ENCODE measurements around the gene PLEKHG4B. TPM values are rescaled to one million over a fixed set of nuclear protein-coding genes. Genes with fewer than 3 reads are reported as not detected.

Gene PLEKHG4B
- total RNA-seq, 1 experiment from 2014 or later, result 44.3 TPM

GRCh38 chr5:140443-140829, 48.5 kb downstream of the PLEKHG4B start:
- H3K4me1 Mint-ChIP-seq, result peaks cover 13 to 22% of the 10 kb centered on the region in 2 experiments
- H3K9ac ChIP-seq (ENCODE audit: extremely low read depth, insufficient read length, low read length), result no peak overlapping the region
- no peak overlapping the region for H3K4me3 Mint-ChIP-seq
- DNase-seq, result no peak
- H3K4ac ChIP-seq (ENCODE audit: low read depth, low read length), result no peak overlapping the region
- peaks cover 33 to 57% (median 52%) of the 10 kb centered on the region in 3 experiments for H3K36me3 Mint-ChIP-seq (ENCODE audit: insufficient read depth in 1 of 3, low read depth in 3 of 3)
- no peak overlapping the region for H3K56ac ChIP-seq (ENCODE audit: insufficient read length, low read depth, low read length)
- no peaks in the 10 kb centered on the region; the same call in 1 of the 2 replicates for H3K79me2 ChIP-seq (ENCODE audit: insufficient read depth, low read length)
- no peak overlapping the region for H3T11ph ChIP-seq (ENCODE audit: low read length)
- H4K20me1 ChIP-seq (ENCODE audit: control insufficient read depth, insufficient read depth, insufficient read length), result no peaks in the 10 kb centered on the region
- no peak for TF ChIP-seq CTCF (conservative IDR thresholded peaks at IDR 0.05)
- H2BK5ac ChIP-seq (ENCODE audit: insufficient read length, low read length), result no peak overlapping the region
- no CpG with 5 or more reads among the region's 7 CpGs for WGBS (ENCODE audit: extremely low coverage, insufficient read length, low lambda C conversion rate)
- no peak overlapping the region for H4K8ac ChIP-seq (replicated peaks; ENCODE audit: insufficient read length, low read depth, low read length)
- peaks cover 4% of the 10 kb centered on the region for H3K4me1 ChIP-seq (ENCODE audit: insufficient read depth, low read length)
- no peak overlapping the region for H2BK120ac ChIP-seq (ENCODE audit: low read depth, low read length, poor library complexity, severe bottlenecking)
- no peaks in the 10 kb centered on the region for H3K9me3 ChIP-seq (ENCODE audit: control insufficient read depth, low read depth, low read length)
- no peaks in the 10 kb centered on the region; a peak in 2 of 5 replicates for H3K9me3 Mint-ChIP-seq
- no peak overlapping the region for H3K23ac ChIP-seq (ENCODE audit: insufficient read length, low read depth, low read length)
- H3K14ac ChIP-seq (ENCODE audit: insufficient read depth, low read length), result no peak overlapping the region
- no peaks in the 10 kb centered on the region for H3K27me3 ChIP-seq (ENCODE audit: insufficient read depth, low read length)
- peaks cover 3% of the 10 kb centered on the region for H3K79me1 ChIP-seq (ENCODE audit: insufficient read depth, low read depth, low read length, poor library complexity, severe bottlenecking)
- H3K18ac ChIP-seq (ENCODE audit: insufficient read length, low read depth, low read length), result no peak overlapping the region
- H2AFZ ChIP-seq (ENCODE audit: low read length), result no peak overlapping the region
- no peak overlapping the region for H3K27ac ChIP-seq (ENCODE audit: insufficient read length, low read depth, low read length)
- no peak overlapping the region for H2BK20ac ChIP-seq (ENCODE audit: low read depth, low read length, poor library complexity, severe bottlenecking)
- no peaks in the 10 kb centered on the region for H3K23me2 ChIP-seq (ENCODE audit: insufficient read length, low read depth, low read length, poor library complexity, severe bottlenecking)
- H2BK15ac ChIP-seq (ENCODE audit: low read depth, low read length), result no peak overlapping the region
- H3K27me3 Mint-ChIP-seq (ENCODE audit: low read depth), result no peaks in the 10 kb centered on the region
- H4K91ac ChIP-seq (ENCODE audit: insufficient read length, low read depth, low read length), result no peak overlapping the region
- H3K27ac Mint-ChIP-seq, result no peak overlapping the region
- H2AK5ac ChIP-seq (ENCODE audit: insufficient read length, low read length), result no peak overlapping the region
- no peak overlapping the region for H2BK12ac ChIP-seq (ENCODE audit: insufficient read length, low read depth, low read length)
- no peak overlapping the region for H4K5ac ChIP-seq (ENCODE audit: insufficient read length, low read depth, low read length)
- H3K4me2 ChIP-seq (ENCODE audit: insufficient read depth, insufficient read length, low read length), result no peak overlapping the region

All from H9 (cell line).